ENCODE data around the gene ALOX15. TPM values are rescaled to one million over a fixed set of nuclear protein-coding genes. Genes with fewer than 3 reads are reported as not detected.

Gene ALOX15
- total and polyA plus RNA-seq, 9 of the 15 experiments (the other 6 are each of a cell fraction or from before 2014, with no cell fraction given) = not detected

DNA sequence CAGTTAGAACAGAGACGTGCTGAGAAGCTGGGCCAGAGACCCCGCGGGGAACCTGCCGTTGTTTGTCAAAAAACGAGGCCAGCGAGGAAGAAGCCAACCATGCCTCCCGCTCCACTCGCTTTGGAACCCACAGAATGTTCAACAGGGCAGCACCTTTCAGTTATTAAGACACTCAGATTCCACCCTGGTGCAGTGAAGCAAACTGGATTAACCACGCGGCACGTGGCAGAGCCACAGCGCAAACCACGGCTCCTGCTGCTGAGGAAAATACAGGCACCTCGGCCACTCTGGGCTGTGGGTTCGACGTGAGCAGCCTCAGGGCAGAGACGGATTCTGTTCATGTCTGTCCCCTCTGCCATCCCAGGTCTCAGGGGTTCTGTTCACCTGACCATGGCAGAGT, 24.4 kb downstream of the ALOX15 start:
- H3K4me1 ChIP-seq (replicated peaks in 1 of 2; ENCODE audit: control insufficient read depth in 2 of 2, insufficient read depth in 2 of 2, low read length in 2 of 2) = no peaks in the 10 kb centered on the region
- peaks cover 9 to 22% of the 10 kb centered on the region in 2 experiments; a peak in 4 of 5 replicates for H3K27me3 ChIP-seq (ENCODE audit: control insufficient read depth in 2 of 2, insufficient read depth in 2 of 2, low read length in 2 of 2)
- no peak for ATAC-seq
- no TSS peak for BruUV-seq (replicated peaks)
- no peak overlapping the region; a peak in 1 of 4 replicates for H3K9ac ChIP-seq (ENCODE audit: insufficient read depth in 1 of 2, low read depth in 2 of 2, low read length in 2 of 2)
- H3K36me3 ChIP-seq (ENCODE audit: control insufficient read depth, insufficient read depth, low read length) = no peaks in the 10 kb centered on the region
- FAIRE-seq = no peak
- intact Hi-C loops (cut with micrococcal nuclease) (no loop called here), in situ Hi-C loops (cut with MboI) (no loop called here)
- 32% methylated on average over 11 of the region's 17 CpGs for WGBS (ENCODE audit: insufficient coverage, low coverage, missing lambda C conversion rate)
- no peaks in the 10 kb centered on the region for H3K9me1 ChIP-seq (ENCODE audit: control insufficient read depth, insufficient read depth, low read length)
- H3K79me2 ChIP-seq (ENCODE audit: control insufficient read depth, insufficient read depth, low read length) = no peaks in the 10 kb centered on the region
- POLR2A ChIA-PET = no interaction called here
- TF ChIP-seq WHSC1 (IDR thresholded peaks at IDR 0.05; ENCODE audit: low read length) (no peak), DACH1 (IDR thresholded peaks at IDR 0.05; ENCODE audit: partially characterized antibody) (no peak), POLR3G (IDR thresholded peaks at IDR 0.05; ENCODE audit: extremely low read depth, insufficient read length, insufficient replicate concordance) (no peak)
- H3K27ac ChIP-seq (ENCODE audit: extremely low read depth, low read depth, low read length) = no peak overlapping the region
- no peak overlapping the region for H2AFZ ChIP-seq (ENCODE audit: low read depth, low read length)
- H3K4me3 ChIP-seq = no peak overlapping the region
- no peak for DNase-seq (ENCODE audit: extremely low read depth in 1 of 4, low spot score in 3 of 4)
- H3K9me3 ChIP-seq (replicated peaks; ENCODE audit: control insufficient read depth, insufficient read depth, low read depth, low read length) = no peaks in the 10 kb centered on the region
- H3K4me2 ChIP-seq (ENCODE audit: insufficient read depth, low read length) = no peak overlapping the region
- CTCF ChIA-PET (ENCODE audit: low intra/inter-chr PET ratio) = no interaction called here
- no peaks in the 10 kb centered on the region for H4K20me1 ChIP-seq (replicated peaks; ENCODE audit: control insufficient read depth, insufficient read depth, low read length)

DNA sequence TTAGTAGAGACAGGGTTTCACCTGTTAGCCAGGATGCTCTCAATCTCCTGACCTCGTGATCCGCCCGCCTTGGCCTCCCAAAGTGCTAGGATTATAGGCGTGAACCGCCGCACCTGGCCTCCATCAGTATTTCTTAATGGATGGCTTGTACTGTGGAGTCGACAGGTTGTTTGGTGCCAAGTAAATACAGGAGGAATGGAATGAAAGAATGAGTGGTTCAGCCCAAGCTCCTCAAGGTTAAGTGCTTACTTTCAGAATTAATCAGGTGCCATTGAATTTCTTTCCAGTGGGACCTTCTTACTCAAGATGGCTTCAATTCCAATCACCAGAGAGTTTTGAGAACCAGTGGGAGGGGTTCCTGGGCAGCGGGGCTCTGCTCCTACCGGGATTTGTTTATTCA, 25.0 kb downstream of the ALOX15 start:
- ATAC-seq = no peak
- H4K20me1 ChIP-seq (replicated peaks; ENCODE audit: control insufficient read depth, insufficient read depth, low read length) = no peaks in the 10 kb centered on the region
- no peak overlapping the region for H3K27ac ChIP-seq (ENCODE audit: extremely low read depth, low read depth, low read length)
- H3K9ac ChIP-seq (ENCODE audit: insufficient read depth in 1 of 2, low read depth in 2 of 2, low read length in 2 of 2) = no peak overlapping the region
- BruUV-seq (replicated peaks) = no TSS peak
- DNase-seq (ENCODE audit: extremely low read depth in 1 of 4, low spot score in 3 of 4) = no peak
- ChIA-PET POLR2A (interaction anchor here (0.6 kb wide), 1 partner anchor 47 kb away, joined by 3 read pairs; no protein-coding TSS in a partner anchor), CTCF (ENCODE audit: low intra/inter-chr PET ratio) (no interaction called here)
- no peaks in the 10 kb centered on the region for H3K79me2 ChIP-seq (ENCODE audit: control insufficient read depth, insufficient read depth, low read length)
- H3K9me1 ChIP-seq (ENCODE audit: control insufficient read depth, insufficient read depth, low read length) = no peaks in the 10 kb centered on the region
- H3K36me3 ChIP-seq (ENCODE audit: control insufficient read depth, insufficient read depth, low read length) = no peaks in the 10 kb centered on the region
- H2AFZ ChIP-seq (ENCODE audit: low read depth, low read length) = no peak overlapping the region
- H3K4me3 ChIP-seq = no peak overlapping the region
- intact Hi-C loops (cut with micrococcal nuclease) = no loop called here
- H3K4me1 ChIP-seq (replicated peaks in 1 of 2; ENCODE audit: control insufficient read depth in 2 of 2, insufficient read depth in 2 of 2, low read length in 2 of 2) = no peaks in the 10 kb centered on the region
- H3K4me2 ChIP-seq (ENCODE audit: insufficient read depth, low read length) = no peak overlapping the region
- in situ Hi-C loops (cut with MboI) = no loop called here
- TF ChIP-seq YBX1 (IDR thresholded peaks at IDR 0.05) (no peak), ZNF696 (CRISPR knock-in tag; conservative IDR thresholded peaks at IDR 0.05) (no peak), GABPA (tag; conservative IDR thresholded peaks at IDR 0.05; ENCODE audit: low read depth) (no peak)
- H3K27me3 ChIP-seq (ENCODE audit: control insufficient read depth in 2 of 2, insufficient read depth in 2 of 2, low read length in 2 of 2) = peaks cover 8 to 19% of the 10 kb centered on the region in 2 experiments; a peak in 4 of 5 replicates
- WGBS (ENCODE audit: insufficient coverage, low coverage, missing lambda C conversion rate) = 52% methylated on average over 9 of the region's 9 CpGs
- no peaks in the 10 kb centered on the region for H3K9me3 ChIP-seq (replicated peaks; ENCODE audit: control insufficient read depth, insufficient read depth, low read depth, low read length)
- FAIRE-seq = no peak

Data from K562 (cell line).